ENCODE measurements around the gene CPEB3.

CPEB3 gene

DNA sequence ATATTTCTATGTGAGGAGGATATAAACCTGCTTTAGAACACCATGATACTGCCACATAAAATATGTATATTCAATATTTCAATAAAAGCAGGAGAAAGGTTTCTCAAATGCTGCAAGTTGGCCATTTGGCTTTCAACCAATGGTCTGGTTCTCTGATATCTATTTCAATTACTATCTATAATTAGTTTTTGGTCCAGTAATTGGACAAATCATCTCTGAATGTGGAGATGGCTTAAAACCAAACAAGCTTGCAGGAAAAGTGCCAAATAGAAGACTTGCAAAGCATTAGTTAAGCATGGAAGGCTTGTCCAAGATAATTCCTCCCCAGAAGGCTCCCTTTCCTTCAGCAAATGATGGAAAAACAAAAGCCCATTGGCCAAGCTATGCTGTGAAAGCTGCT lies 140.1 kb downstream of the CPEB3 start:
- TF ChIP-seq, protein P1, sequence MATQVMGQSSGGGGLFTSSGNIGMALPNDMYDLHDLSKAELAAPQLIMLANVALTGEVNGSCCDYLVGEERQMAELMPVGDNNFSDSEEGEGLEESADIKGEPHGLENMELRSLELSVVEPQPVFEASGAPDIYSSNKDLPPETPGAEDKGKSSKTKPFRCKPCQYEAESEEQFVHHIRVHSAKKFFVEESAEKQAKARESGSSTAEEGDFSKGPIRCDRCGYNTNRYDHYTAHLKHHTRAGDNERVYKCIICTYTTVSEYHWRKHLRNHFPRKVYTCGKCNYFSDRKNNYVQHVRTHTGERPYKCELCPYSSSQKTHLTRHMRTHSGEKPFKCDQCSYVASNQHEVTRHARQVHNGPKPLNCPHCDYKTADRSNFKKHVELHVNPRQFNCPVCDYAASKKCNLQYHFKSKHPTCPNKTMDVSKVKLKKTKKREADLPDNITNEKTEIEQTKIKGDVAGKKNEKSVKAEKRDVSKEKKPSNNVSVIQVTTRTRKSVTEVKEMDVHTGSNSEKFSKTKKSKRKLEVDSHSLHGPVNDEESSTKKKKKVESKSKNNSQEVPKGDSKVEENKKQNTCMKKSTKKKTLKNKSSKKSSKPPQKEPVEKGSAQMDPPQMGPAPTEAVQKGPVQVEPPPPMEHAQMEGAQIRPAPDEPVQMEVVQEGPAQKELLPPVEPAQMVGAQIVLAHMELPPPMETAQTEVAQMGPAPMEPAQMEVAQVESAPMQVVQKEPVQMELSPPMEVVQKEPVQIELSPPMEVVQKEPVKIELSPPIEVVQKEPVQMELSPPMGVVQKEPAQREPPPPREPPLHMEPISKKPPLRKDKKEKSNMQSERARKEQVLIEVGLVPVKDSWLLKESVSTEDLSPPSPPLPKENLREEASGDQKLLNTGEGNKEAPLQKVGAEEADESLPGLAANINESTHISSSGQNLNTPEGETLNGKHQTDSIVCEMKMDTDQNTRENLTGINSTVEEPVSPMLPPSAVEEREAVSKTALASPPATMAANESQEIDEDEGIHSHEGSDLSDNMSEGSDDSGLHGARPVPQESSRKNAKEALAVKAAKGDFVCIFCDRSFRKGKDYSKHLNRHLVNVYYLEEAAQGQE (IDR thresholded peaks at IDR 0.05; ENCODE audit: insufficient read depth in 1 of 2, low read depth in 2 of 2, low read length in 2 of 2) = no peak
- TF ChIP-seq POLR2AphosphoS5 (IDR thresholded peaks at IDR 0.05; ENCODE audit: low read depth, low read length) = no peak
- no peak for TF ChIP-seq SIN3A (IDR thresholded peaks at IDR 0.05; ENCODE audit: borderline replicate concordance, insufficient read depth, low read length)
- TF ChIP-seq FOXP2 (optimal IDR thresholded peaks at IDR 0.05; ENCODE audit: borderline replicate concordance, extremely low read depth, extremely low read length, insufficient read depth) = no peak
- TF ChIP-seq TAF1 (IDR thresholded peaks at IDR 0.05; ENCODE audit: borderline replicate concordance, insufficient read depth, low read length) = no peak

DNA sequence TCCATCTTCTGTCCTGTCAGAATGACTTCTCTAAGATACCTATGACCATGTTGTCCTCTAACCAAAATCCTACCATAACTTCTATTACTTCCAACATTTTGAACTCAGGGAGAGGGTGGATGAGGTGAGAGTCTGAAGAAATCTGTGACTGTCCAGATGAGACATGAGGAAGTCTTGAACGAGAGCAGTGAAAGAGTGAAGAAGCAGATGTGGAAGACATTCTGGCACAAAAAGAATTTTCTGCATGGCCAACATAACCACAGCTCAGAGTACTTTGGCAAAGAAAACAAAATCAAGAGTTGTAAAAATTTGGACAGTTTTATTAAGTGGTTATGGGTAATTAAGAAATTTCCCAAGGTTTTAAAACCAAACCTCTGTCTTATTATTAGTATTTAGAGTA lies 141.6 kb downstream of the CPEB3 start:
- TF ChIP-seq POLR2AphosphoS5 (IDR thresholded peaks at IDR 0.05; ENCODE audit: low read depth, low read length) = no peak

DNA sequence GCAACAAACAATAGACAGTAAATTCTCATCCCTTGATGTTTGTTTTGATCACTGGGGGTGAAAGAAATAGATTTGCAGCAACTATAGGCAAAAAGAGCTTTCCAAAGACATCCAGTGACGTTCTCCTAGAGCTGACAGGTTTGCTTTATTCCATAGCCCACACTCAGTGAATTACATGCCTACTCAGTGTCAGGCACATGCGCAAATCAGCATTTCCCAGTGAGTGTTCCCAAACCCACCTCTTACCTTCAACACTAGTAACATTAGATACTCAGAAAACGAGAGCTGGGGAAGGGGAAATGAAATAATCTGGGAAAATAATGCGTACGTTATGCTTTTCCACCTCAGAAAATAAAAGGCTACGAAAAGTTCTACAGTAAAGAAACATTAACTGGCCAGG lies 144.1 kb downstream of the CPEB3 start:
- TF ChIP-seq TAF1 (IDR thresholded peaks at IDR 0.05; ENCODE audit: borderline replicate concordance, insufficient read depth, low read length) (no peak), SIN3A (IDR thresholded peaks at IDR 0.05; ENCODE audit: borderline replicate concordance, insufficient read depth, low read length) (no peak), POLR2AphosphoS5 (IDR thresholded peaks at IDR 0.05; ENCODE audit: low read depth, low read length) (no peak), FOXP2 (optimal IDR thresholded peaks at IDR 0.05; ENCODE audit: borderline replicate concordance, extremely low read depth, extremely low read length, insufficient read depth) (no peak)
- TF ChIP-seq, protein P1 (IDR thresholded peaks at IDR 0.05; ENCODE audit: insufficient read depth in 1 of 2, low read depth in 2 of 2, low read length in 2 of 2) = no peak

DNA sequence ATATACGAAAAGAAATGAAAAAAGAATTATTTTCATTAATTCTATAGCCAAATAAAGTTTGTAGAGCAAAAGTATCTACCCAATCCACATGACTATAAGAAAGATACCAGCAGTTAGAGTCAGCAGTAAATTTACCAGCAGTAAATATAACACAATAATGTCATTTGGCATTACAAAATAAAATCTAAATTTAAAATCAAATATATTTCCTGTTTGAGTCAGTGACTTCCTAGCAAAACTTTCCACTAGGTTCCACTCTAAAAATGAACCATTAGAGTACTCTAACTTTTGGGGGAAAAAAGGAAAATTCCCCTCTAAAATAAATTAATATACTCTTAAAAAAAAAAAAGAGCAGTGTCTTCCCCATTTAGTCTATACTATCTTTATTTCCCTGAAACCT lies 144.8 kb downstream of the CPEB3 start:
- TF ChIP-seq FOXP2 (optimal IDR thresholded peaks at IDR 0.05; ENCODE audit: borderline replicate concordance, extremely low read depth, extremely low read length, insufficient read depth) (no peak), POLR2AphosphoS5 (IDR thresholded peaks at IDR 0.05; ENCODE audit: low read depth, low read length) (no peak), TAF1 (IDR thresholded peaks at IDR 0.05; ENCODE audit: borderline replicate concordance, insufficient read depth, low read length) (no peak), SIN3A (IDR thresholded peaks at IDR 0.05; ENCODE audit: borderline replicate concordance, insufficient read depth, low read length) (no peak)
- TF ChIP-seq, protein P1 (IDR thresholded peaks at IDR 0.05; ENCODE audit: insufficient read depth in 1 of 2, low read depth in 2 of 2, low read length in 2 of 2) = no peak

DNA sequence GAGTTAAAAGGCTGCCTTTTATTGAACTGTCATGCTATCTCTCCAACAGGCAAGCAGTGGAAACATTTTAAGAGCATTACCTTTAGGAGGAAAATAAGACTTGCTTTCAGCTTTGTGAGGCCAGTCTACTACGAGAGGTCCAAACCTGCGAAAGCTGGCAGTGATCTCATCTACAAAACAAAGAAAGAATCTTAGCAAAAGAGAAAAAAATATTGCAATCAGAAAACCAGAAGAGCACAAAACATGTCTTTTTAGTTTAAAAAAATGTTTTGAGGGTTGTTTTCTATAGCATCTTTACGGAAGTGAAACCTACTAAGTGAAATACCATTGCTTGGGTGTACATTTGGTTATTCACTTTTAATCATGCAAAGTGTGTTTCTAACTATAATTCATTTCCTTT lies 147.9 kb downstream of the CPEB3 start:
- TF ChIP-seq TAF1 (IDR thresholded peaks at IDR 0.05; ENCODE audit: borderline replicate concordance, insufficient read depth, low read length) (no peak), FOXP2 (optimal IDR thresholded peaks at IDR 0.05; ENCODE audit: borderline replicate concordance, extremely low read depth, extremely low read length, insufficient read depth) (no peak), SIN3A (IDR thresholded peaks at IDR 0.05; ENCODE audit: borderline replicate concordance, insufficient read depth, low read length) (no peak), POLR2AphosphoS5 (IDR thresholded peaks at IDR 0.05; ENCODE audit: low read depth, low read length) (no peak)
- TF ChIP-seq, protein P1 (IDR thresholded peaks at IDR 0.05; ENCODE audit: insufficient read depth in 1 of 2, low read depth in 2 of 2, low read length in 2 of 2) = no peak
